GM12801 (cell line): ENCODE measurements around the gene C6orf47.

Experiments
- CTCF ChIP-seq: IDR thresholded peaks from one replicate; pipeline ENCODE4 v1.5.1; 2011; ENCODE audit warnings: control low read depth; ENCODE audit not compliant: insufficient read length; ENCODE audit errors: extremely low read depth

The C6orf47 gene

GRCh38 chr6:31659649-31660380 is 763 bp downstream of the C6orf47 start:
- TF ChIP-seq CTCF = no peak

GRCh38 chr6:31658983-31659648 is 1.5 kb downstream of the C6orf47 start:
- no peak for TF ChIP-seq CTCF

- no peak for TF ChIP-seq CTCF
These were observed 2.4 kb downstream of the C6orf47 start for GRCh38 chr6:31658158-31658688.

GRCh38 chr6:31657406-31658157 is 3.0 kb downstream of the C6orf47 start:
- TF ChIP-seq CTCF = no peak

- TF ChIP-seq CTCF = no peak
These were observed 5.0 kb downstream of the C6orf47 start, which contains the start of gene APOM for GRCh38 chr6:31655349-31656237. TSS of gene APOM (plus strand) at chr6:31655894. CDS start at chr6:31655967, 73 bp downstream.

GRCh38 chr6:31654574-31655348 is 5.8 kb downstream of the C6orf47 start:
- TF ChIP-seq CTCF = no peak
